ENCODE results near the gene IMMT. TPM values are rescaled to one million over a fixed set of nuclear protein-coding genes. Genes with fewer than 3 reads are reported as not detected.

The IMMT gene
- total RNA-seq, 1 experiment from 2014 or later, result 97.7 TPM

DNA sequence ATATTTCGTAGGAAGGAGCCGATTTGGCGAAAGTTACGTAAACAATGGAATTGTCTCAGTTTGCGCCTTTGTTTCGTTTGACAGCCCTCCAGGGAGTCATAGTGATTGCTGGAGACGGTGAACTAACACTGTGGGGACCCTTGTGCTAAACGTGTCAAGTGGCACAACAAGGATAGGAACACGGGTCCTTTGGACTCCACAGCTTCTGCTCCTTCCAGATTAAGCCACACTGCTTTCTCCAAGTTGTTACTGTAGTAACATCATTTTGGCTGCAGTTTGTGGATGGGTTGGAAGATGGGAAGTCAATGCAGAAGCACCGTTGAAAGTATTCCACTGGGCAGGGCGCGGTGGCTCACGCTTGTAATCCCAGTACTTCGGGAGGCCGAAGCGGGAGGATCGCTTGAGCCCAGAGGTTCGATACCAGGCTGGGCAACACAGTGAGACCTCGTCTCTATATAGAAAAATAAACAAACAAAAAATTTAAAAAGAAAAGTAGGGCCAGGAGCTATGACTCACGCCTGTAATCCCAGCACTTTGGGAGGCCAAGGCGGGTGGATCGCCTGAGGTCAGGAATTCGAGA lies 636 bp upstream of the IMMT start:
- peaks cover 2% of the 10 kb centered on the region; the same call in 1 of the 2 replicates for H3K36me3 ChIP-seq (ENCODE audit: low read depth, low read length)
- H3K4me2 ChIP-seq (ENCODE audit: low read length), result peak overlapping the region; percentile 92
- DNase-seq (no peak), ATAC-seq (0 out of 2 replicates have a peak, but pooled peaks have one; percentile 0)
- TSS peak; percentile 75 for BruUV-seq (replicated peaks)
- H3K9me3 ChIP-seq (ENCODE audit: low read length), result no peaks in the 10 kb centered on the region
- peak overlapping the region; percentile 98 for H3K9ac ChIP-seq (ENCODE audit: low read length)
- CTCF ChIA-PET, result interaction anchor here (0.7 kb wide), 1 partner anchor 172 kb away, joined by 3 read pairs; no protein-coding TSS in a partner anchor
- H3K4me3 ChIP-seq (ENCODE audit: low read length), result peak overlapping the region; percentile 90
- H2AFZ ChIP-seq (ENCODE audit: low read length), result peak overlapping the region; percentile 88
- peak overlapping the region; percentile 97 for H3K27ac ChIP-seq (ENCODE audit: low read length)
- peaks cover 28% of the 10 kb centered on the region for H3K4me1 ChIP-seq (ENCODE audit: insufficient read depth, low read length)
- TF ChIP-seq EZH2phosphoT487 (IDR thresholded peaks at IDR 0.05; ENCODE audit: borderline replicate concordance, low read length), result no peak
- no peak for TF ChIP-seq EZH2 (IDR thresholded peaks at IDR 0.05; ENCODE audit: low read length, unreplicated experiment)
- TF ChIP-seq, protein P1, sequence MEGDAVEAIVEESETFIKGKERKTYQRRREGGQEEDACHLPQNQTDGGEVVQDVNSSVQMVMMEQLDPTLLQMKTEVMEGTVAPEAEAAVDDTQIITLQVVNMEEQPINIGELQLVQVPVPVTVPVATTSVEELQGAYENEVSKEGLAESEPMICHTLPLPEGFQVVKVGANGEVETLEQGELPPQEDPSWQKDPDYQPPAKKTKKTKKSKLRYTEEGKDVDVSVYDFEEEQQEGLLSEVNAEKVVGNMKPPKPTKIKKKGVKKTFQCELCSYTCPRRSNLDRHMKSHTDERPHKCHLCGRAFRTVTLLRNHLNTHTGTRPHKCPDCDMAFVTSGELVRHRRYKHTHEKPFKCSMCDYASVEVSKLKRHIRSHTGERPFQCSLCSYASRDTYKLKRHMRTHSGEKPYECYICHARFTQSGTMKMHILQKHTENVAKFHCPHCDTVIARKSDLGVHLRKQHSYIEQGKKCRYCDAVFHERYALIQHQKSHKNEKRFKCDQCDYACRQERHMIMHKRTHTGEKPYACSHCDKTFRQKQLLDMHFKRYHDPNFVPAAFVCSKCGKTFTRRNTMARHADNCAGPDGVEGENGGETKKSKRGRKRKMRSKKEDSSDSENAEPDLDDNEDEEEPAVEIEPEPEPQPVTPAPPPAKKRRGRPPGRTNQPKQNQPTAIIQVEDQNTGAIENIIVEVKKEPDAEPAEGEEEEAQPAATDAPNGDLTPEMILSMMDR (conservative IDR thresholded peaks at IDR 0.05; ENCODE audit: low read depth, low read length), result no peak
- H4K20me1 ChIP-seq (ENCODE audit: low read length), result peaks cover 28% of the 10 kb centered on the region
- no peaks in the 10 kb centered on the region for H3K9me2 ChIP-seq (replicated peaks; ENCODE audit: low read length)
- H3F3A ChIP-seq (ENCODE audit: low read length, unreplicated experiment), result no peaks in the 10 kb centered on the region
- H3K27me3 ChIP-seq (ENCODE audit: low read length), result no peaks in the 10 kb centered on the region
- POLR2A ChIA-PET (ENCODE audit: unreplicated experiment), result interaction anchor here (0.6 kb wide), 1 partner anchor 134 kb away, joined by 4 read pairs; no protein-coding TSS in a partner anchor
- peaks cover 66% of the 10 kb centered on the region for H3K79me2 ChIP-seq (ENCODE audit: low read length)
- intact Hi-C loops (cut with micrococcal nuclease), result loop anchor here (2.0 kb wide), 1 partner anchor 245 kb away; the partner anchor contains the start of gene KDM3A

GRCh38 chr2:86194751-86195054 lies 559 bp downstream of the IMMT start:
- TF ChIP-seq EZH2 (IDR thresholded peaks at IDR 0.05; ENCODE audit: low read length, unreplicated experiment), result no peak
- TF ChIP-seq, protein P1 (conservative IDR thresholded peaks at IDR 0.05; ENCODE audit: low read depth, low read length), result no peak
- TF ChIP-seq EZH2phosphoT487 (IDR thresholded peaks at IDR 0.05; ENCODE audit: borderline replicate concordance, low read length), result no peak

More at GRCh38 chr2:86194751-86195054, 559 bp downstream of the IMMT start:
- Histone ChIP-seq H4K20me1 (ENCODE audit: low read length) (peaks cover 36% of the 10 kb centered on the region), H2AFZ (ENCODE audit: low read length) (no peak overlapping the region), H3K27me3 (ENCODE audit: low read length) (no peaks in the 10 kb centered on the region), H3F3A (ENCODE audit: low read length, unreplicated experiment) (no peaks in the 10 kb centered on the region), H3K9ac (ENCODE audit: low read length) (peak overlapping the region; percentile 98), H3K27ac (ENCODE audit: low read length) (peak overlapping the region; percentile 97), H3K9me3 (ENCODE audit: low read length) (no peaks in the 10 kb centered on the region), H3K4me3 (ENCODE audit: low read length) (peak overlapping the region; percentile 90), H3K79me2 (ENCODE audit: low read length) (peaks cover 66% of the 10 kb centered on the region), H3K9me2 (replicated peaks; ENCODE audit: low read length) (no peaks in the 10 kb centered on the region), H3K36me3 (ENCODE audit: low read depth, low read length) (peaks cover 9% of the 10 kb centered on the region), H3K4me2 (ENCODE audit: low read length) (peak overlapping the region; percentile 92), H3K4me1 (ENCODE audit: insufficient read depth, low read length) (peaks cover 20% of the 10 kb centered on the region)
- BruUV-seq (replicated peaks), result TSS peak; percentile 49
- POLR2A ChIA-PET (ENCODE audit: unreplicated experiment), result no interaction called here
- DNase-seq (peak; percentile 92), ATAC-seq (no peak)
- CTCF ChIA-PET, result no interaction called here
- intact Hi-C loops (cut with micrococcal nuclease), result loop anchor here (2.0 kb wide), 1 partner anchor 246 kb away; the partner anchor contains the start of gene KDM3A

Data from PC-3 (cell line).